SW480 (cell line): Measurements from ENCODE around the gene SLC12A5.
"Not testable (repeated sequence)": the region's sequence is repeated elsewhere in the genome, so short reads cannot be mapped to it uniquely, and the experiment has no call there.

Experiments
- DNase-seq: peaks from one replicate; pipeline ENCODE4 v3.0.0-alpha.2; 2016; ENCODE audit warnings: low spot score

SLC12A5 gene

GRCh38 chr20:46083101-46083500 is 54.1 kb downstream of the SLC12A5 start:
- DNase-seq = no peak

- DNase-seq = no peak
These were observed 54.6 kb downstream of the SLC12A5 start for GRCh38 chr20:46083531-46084061.

GRCh38 chr20:46084805-46085178 is 55.8 kb downstream of the SLC12A5 start:
- no peak for DNase-seq

GRCh38 chr20:46085179-46085851 is 56.3 kb downstream of the SLC12A5 start:
- no peak for DNase-seq

GRCh38 chr20:46087161-46087560 is 58.1 kb downstream of the SLC12A5 start:
- peak; percentile 26 for DNase-seq

- DNase-seq = peak; percentile 33
These were observed 59.6 kb downstream of the SLC12A5 start for GRCh38 chr20:46088409-46089166.

GRCh38 chr20:46089167-46089416 is 60.1 kb downstream of the SLC12A5 start:
- no peak for DNase-seq

- DNase-seq = peak; percentile 99
These were observed 60.7 kb downstream of the SLC12A5 start, which contains the start of gene NCOA5 for GRCh38 chr20:46089417-46090388. Gene NCOA5 (minus strand): TSS chr20:46089962. CDS start chr20:46079424, 10,538 bp downstream.

GRCh38 chr20:46091622-46092535 is 62.9 kb downstream of the SLC12A5 start:
- not testable (repeated sequence) for DNase-seq

- no peak for DNase-seq
These were observed 64.5 kb downstream of the SLC12A5 start for GRCh38 chr20:46093531-46093930.

GRCh38 chr20:46099491-46100287 is 70.7 kb downstream of the SLC12A5 start:
- no peak for DNase-seq

GRCh38 chr20:46100444-46100843 is 71.4 kb downstream of the SLC12A5 start:
- DNase-seq = not testable (repeated sequence)

GRCh38 chr20:46100988-46101387 is 72.0 kb downstream of the SLC12A5 start:
- no peak for DNase-seq

GRCh38 chr20:46101957-46102356 is 72.9 kb downstream of the SLC12A5 start:
- no peak for DNase-seq

- no peak for DNase-seq
These were observed 73.9 kb downstream of the SLC12A5 start for GRCh38 chr20:46102940-46103339.

GRCh38 chr20:46104262-46104661 is 75.2 kb downstream of the SLC12A5 start:
- DNase-seq = no peak

GRCh38 chr20:46107061-46107460 is 78.0 kb downstream of the SLC12A5 start:
- no peak for DNase-seq

GRCh38 chr20:46108435-46108841 is 79.4 kb downstream of the SLC12A5 start:
- no peak for DNase-seq

- no peak for DNase-seq
These were observed 80.0 kb downstream of the SLC12A5 start for GRCh38 chr20:46108976-46109375.
